Measurements from ENCODE around the gene CCT5. TPM values are rescaled to one million over a fixed set of nuclear protein-coding genes. Genes with fewer than 3 reads are reported as not detected.

The CCT5 gene
- total and polyA plus RNA-seq, 8 donors, result 18.5 to 201 (median 112) TPM

DNA sequence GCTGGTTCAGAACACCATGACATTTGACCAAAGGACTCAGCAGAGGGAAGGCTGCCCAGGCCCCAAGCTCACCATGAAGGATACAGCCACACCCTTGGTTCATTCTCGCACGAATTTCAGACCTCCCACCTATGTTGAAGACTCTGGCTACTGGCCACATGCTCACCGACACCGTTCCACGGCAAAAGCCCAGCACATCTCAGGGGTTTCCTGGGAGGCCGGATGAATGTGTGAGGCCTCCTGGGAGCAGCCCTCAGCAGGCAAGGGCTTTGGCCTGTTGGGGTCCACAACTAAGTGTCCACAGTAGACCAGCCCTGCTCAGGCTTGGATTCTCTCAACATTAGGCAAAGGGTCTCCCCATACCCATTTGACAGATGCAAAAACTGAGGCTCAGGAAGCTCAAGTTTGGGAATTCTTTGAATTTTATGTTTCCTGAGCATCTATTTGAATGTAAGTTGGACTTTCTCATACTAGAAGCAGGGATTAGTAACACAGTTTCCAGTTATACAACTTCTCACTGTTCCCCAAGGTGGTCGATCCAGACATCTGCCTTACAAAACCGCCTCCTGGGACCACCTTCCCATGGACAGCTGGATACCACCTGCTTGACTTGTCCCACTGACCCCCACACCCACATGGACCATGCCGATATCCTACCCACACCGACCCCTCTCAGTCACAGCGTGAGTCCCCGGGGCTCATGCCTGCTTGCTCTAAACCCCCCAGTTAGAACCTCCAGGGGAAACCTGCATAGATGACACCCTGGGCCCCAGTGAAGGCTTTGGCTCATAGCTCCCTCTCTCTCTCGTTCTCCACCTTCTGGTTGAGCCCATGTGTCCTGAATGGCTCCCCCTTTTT is 27.9 kb downstream of the CCT5 start:
- WGBS, 5 donors, result 88 to 96% (median 93%) methylated on average over 13 of the region's 13 CpGs
- Histone ChIP-seq H3K4me1 (peaks cover 0 to 6% (median 0%) of the 10 kb centered on the region in 4 donors), H3K27me3 (no peaks in the 10 kb centered on the region), H3K36me3 (peaks cover 0 to 22% (median 6%) of the 10 kb centered on the region in 4 donors), H3K27ac (no peak overlapping the region), H3K9me3 (no peaks in the 10 kb centered on the region), H3K4me3 (no peak overlapping the region)
- DNase-seq, result no peak
- intact Hi-C loops (cut with DNase I; ENCODE audit: low total_unique reads), result no loop called here
- TF ChIP-seq, protein P1, sequence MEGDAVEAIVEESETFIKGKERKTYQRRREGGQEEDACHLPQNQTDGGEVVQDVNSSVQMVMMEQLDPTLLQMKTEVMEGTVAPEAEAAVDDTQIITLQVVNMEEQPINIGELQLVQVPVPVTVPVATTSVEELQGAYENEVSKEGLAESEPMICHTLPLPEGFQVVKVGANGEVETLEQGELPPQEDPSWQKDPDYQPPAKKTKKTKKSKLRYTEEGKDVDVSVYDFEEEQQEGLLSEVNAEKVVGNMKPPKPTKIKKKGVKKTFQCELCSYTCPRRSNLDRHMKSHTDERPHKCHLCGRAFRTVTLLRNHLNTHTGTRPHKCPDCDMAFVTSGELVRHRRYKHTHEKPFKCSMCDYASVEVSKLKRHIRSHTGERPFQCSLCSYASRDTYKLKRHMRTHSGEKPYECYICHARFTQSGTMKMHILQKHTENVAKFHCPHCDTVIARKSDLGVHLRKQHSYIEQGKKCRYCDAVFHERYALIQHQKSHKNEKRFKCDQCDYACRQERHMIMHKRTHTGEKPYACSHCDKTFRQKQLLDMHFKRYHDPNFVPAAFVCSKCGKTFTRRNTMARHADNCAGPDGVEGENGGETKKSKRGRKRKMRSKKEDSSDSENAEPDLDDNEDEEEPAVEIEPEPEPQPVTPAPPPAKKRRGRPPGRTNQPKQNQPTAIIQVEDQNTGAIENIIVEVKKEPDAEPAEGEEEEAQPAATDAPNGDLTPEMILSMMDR (IDR thresholded peaks at IDR 0.05), result no peak
- TF ChIP-seq EP300 (IDR thresholded peaks at IDR 0.05) (no peak), POLR2A (IDR thresholded peaks at IDR 0.05) (no peak), POLR2AphosphoS5 (IDR thresholded peaks at IDR 0.05) (no peak)

DNA sequence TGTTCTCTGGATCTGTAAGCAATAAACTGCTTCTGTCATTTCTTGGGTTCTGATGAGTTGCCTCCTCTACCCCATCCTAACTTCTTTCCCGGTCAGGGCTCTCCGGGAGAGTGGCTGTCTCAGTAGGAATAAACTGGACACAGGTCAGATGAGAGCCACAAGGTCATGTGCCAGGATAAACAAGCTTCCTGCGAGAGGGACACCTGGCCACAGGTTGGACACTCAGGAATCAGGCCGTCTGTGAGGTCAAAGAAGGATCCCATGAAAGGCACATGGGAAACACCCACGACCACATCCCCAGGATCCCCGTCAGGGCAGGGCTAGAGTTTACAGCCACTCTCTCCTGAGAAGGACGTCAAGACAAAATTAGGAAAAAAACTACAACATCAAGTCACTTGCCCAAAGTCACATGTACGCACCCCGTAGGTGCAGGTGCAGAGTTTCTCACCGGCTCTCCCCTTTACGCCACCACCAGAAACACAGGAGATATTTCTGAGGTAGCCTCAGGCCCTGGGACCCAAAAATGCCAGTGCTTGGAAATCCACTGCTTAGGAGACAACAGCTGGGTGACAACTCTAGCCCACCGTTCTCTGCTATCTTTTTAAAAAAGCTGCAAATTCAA is 28.7 kb downstream of the CCT5 start:
- H3K36me3 ChIP-seq, result peaks cover 0 to 22% (median 6%) of the 10 kb centered on the region in 4 donors
- intact Hi-C loops (cut with DNase I; ENCODE audit: low total_unique reads), result no loop called here
- no peak for TF ChIP-seq EP300 (IDR thresholded peaks at IDR 0.05)
- TF ChIP-seq POLR2AphosphoS5 (IDR thresholded peaks at IDR 0.05), result no peak
- TF ChIP-seq, protein P1 (IDR thresholded peaks at IDR 0.05), result no peak
- no peak for TF ChIP-seq POLR2A (IDR thresholded peaks at IDR 0.05)
- H3K9me3 ChIP-seq, result no peaks in the 10 kb centered on the region
- no peak for DNase-seq
- H3K27me3 ChIP-seq, result no peaks in the 10 kb centered on the region
- 83 to 91% (median 87%) methylated on average over 12 of the region's 12 CpGs for WGBS, 5 donors
- no peak overlapping the region for H3K4me3 ChIP-seq
- peaks cover 0 to 8% (median under 1%) of the 10 kb centered on the region in 4 donors for H3K4me1 ChIP-seq
- H3K27ac ChIP-seq, result no peak overlapping the region

DNA sequence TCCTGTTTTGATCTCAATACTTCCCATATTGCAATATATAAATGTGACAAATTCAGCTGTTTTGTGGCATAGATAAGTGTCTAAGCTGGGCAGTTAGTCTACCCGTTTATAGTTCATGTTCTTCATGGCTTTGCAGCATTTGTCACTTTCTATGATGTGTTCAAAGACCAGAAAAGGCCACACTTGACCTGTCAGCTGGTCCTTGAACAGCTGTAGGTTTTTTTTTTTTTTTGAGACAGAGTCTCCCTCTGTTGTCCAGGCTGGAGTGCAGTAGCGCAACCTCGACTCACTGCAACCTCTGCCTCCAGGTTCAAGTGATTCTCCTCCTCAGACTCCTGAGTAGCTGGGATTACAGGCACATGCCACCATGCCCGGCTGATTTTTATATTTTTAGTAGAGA is 29.2 kb downstream of the CCT5 start:
- Histone ChIP-seq H3K27ac (no peak overlapping the region), H3K9me3 (no peaks in the 10 kb centered on the region), H3K27me3 (no peaks in the 10 kb centered on the region), H3K4me3 (no peak overlapping the region), H3K36me3 (peaks cover 0 to 22% (median 6%) of the 10 kb centered on the region in 4 donors), H3K4me1 (peaks cover 0 to 13% (median 3%) of the 10 kb centered on the region in 4 donors)
- DNase-seq, result no peak
- TF ChIP-seq POLR2A (IDR thresholded peaks at IDR 0.05) (no peak), POLR2AphosphoS5 (IDR thresholded peaks at IDR 0.05) (no peak), EP300 (IDR thresholded peaks at IDR 0.05) (no peak)
- TF ChIP-seq, protein P1 (IDR thresholded peaks at IDR 0.05), result no peak
- WGBS, 5 donors, result 85 to 96% (median 91%) methylated on average over 4 of the region's 4 CpGs
- intact Hi-C loops (cut with DNase I; ENCODE audit: low total_unique reads), result no loop called here

DNA sequence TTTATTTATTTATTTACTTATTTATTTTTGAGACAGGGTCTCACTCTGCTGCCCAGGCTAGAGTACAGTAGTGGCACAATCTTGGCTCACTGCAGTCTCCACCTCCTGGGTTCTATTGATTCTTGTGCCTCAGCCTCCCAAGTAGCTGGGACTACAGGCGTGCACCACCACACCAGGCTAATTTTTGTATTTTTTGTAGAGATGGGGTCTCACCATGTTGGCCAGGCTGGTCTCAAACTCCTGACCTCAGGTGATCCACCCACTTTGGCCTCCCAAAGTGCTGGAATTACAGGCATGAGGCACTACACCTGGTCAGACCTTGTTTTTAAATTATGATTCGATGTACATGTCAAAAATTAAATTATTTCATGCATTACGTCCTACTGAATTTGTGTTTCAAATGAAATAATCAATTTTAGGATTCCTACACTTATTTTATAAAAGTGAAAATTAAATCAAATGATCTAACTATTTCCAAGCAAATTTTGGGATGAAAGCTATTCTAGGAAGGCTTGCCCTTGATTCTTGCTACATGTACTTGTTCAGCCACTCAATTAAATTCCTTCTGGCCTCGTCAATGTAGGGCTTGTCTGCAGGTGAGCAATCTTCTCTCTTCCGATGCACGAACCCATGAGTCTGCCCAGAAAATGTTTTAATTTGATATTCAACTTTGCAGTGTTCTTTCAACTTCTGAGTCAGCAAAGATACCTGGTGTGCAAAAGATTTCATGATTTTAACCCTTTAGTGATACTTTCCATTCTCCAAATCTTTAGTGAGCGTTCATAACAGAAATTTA is 30.0 kb downstream of the CCT5 start:
- TF ChIP-seq POLR2AphosphoS5 (IDR thresholded peaks at IDR 0.05) (no peak), POLR2A (IDR thresholded peaks at IDR 0.05) (no peak), EP300 (IDR thresholded peaks at IDR 0.05) (no peak)
- TF ChIP-seq, protein P1 (IDR thresholded peaks at IDR 0.05), result no peak
- H3K27ac ChIP-seq, result no peak overlapping the region
- H3K36me3 ChIP-seq, result peaks cover 0 to 22% (median 8%) of the 10 kb centered on the region in 4 donors
- H3K27me3 ChIP-seq, result no peaks in the 10 kb centered on the region
- H3K4me1 ChIP-seq, result peaks cover 0 to 14% (median 4%) of the 10 kb centered on the region in 4 donors
- no peaks in the 10 kb centered on the region for H3K9me3 ChIP-seq
- H3K4me3 ChIP-seq, result no peak overlapping the region
- no peak for DNase-seq
- intact Hi-C loops (cut with DNase I; ENCODE audit: low total_unique reads), result loop anchor here (10.0 kb wide), 2 partner anchors 85 to 145 kb away; no protein-coding TSS in a partner anchor
- 76 to 95% (median 87%) methylated on average over 7 of the region's 7 CpGs for WGBS, 5 donors
